NCI-H2107 treated with DMSO at 0.1 percent for 48 hours (cell line): ENCODE measurements around the gene OR2B6.

Experiments
- DNase-seq: peaks from one replicate; lab custom pipeline; 2025; ENCODE audit not compliant: unreplicated experiment; lab: John Stamatoyannopoulos, UW

The OR2B6 gene

GRCh38 chr6:27994616-27995015, 37.6 kb downstream of the OR2B6 start:
- DNase-seq = no peak

GRCh38 chr6:28000351-28001045, 43.5 kb downstream of the OR2B6 start:
- no peak for DNase-seq

- DNase-seq = no peak
Observed at GRCh38 chr6:28001351-28001750, 44.3 kb downstream of the OR2B6 start.

GRCh38 chr6:28001751-28002150, 44.7 kb downstream of the OR2B6 start:
- no peak for DNase-seq

GRCh38 chr6:28002161-28002560, 45.1 kb downstream of the OR2B6 start:
- no peak for DNase-seq

- DNase-seq = no peak
Observed at GRCh38 chr6:28003059-28003458, 46.0 kb downstream of the OR2B6 start.

- no peak for DNase-seq
Observed at GRCh38 chr6:28003661-28004060, 46.6 kb downstream of the OR2B6 start.

- DNase-seq = no peak
Observed at GRCh38 chr6:28004350-28005151, 47.5 kb downstream of the OR2B6 start.

GRCh38 chr6:28005152-28005890, 48.3 kb downstream of the OR2B6 start:
- DNase-seq = no peak

GRCh38 chr6:28005975-28006374, 48.9 kb downstream of the OR2B6 start:
- no peak for DNase-seq
